Measurements from ENCODE around the gene RNF212.

DNA sequence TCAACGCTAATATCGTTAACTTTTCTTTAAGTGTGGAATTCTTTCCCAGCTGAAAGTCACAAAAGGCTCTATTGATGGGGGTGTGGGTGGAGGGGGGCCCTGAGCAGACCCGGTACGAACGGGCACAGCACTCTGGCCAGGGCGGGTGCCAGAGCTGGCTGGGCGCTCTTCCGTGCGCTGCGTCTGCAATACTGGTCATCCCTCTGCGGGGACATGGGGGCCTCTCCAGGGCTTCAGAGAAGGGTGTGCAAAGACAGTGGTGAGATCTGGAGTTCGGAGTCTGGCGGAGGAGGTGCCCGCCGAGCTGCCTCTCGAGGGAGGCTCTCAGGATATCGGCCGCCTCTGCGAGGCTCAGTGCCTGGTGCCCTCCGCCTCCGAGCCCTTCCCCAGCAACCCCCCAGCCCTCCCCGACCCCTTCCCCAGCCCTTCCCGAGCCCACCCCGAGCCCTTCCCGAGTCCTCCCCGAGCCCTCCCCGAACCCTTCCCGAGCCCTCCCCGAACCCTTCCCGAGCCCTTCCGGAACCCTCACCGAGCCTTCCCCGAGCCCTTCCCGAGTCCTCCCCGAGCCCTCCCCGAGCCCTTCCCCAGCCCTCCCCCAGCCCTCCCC, 67.7 kb downstream of the RNF212 start:
- TF ChIP-seq, protein P1, sequence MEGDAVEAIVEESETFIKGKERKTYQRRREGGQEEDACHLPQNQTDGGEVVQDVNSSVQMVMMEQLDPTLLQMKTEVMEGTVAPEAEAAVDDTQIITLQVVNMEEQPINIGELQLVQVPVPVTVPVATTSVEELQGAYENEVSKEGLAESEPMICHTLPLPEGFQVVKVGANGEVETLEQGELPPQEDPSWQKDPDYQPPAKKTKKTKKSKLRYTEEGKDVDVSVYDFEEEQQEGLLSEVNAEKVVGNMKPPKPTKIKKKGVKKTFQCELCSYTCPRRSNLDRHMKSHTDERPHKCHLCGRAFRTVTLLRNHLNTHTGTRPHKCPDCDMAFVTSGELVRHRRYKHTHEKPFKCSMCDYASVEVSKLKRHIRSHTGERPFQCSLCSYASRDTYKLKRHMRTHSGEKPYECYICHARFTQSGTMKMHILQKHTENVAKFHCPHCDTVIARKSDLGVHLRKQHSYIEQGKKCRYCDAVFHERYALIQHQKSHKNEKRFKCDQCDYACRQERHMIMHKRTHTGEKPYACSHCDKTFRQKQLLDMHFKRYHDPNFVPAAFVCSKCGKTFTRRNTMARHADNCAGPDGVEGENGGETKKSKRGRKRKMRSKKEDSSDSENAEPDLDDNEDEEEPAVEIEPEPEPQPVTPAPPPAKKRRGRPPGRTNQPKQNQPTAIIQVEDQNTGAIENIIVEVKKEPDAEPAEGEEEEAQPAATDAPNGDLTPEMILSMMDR (IDR thresholded peaks at IDR 0.05; ENCODE audit: low read depth, low read length): no peak
- TF ChIP-seq EZH2phosphoT487 (IDR thresholded peaks at IDR 0.05; ENCODE audit: low read depth): no peak

Data from OCI-LY3 (cell line).